HepG2 (cell line): ENCODE results near the gene PPM1F. TPM values are rescaled to one million over a fixed set of nuclear protein-coding genes. Genes with fewer than 3 reads are reported as not detected.

Experiments
- ATF4 ChIP-seq, 2 experiments: fragments of 450-650 bp in 1 of 2; sonication (generic) in 1 of 2; formaldehyde crosslinking; IDR thresholded peaks; 2 replicates each; pipeline versions ENCODE4 v1.5.0 to v1.8.0; 2020 to 2022; ENCODE audit warnings: mild to moderate bottlenecking in 1 of 2, missing genetic modification reagents in 1 of 2
- GPN1 ChIP-seq: sonication (generic); formaldehyde crosslinking; IDR thresholded peaks from 2 replicates; pipeline ENCODE4 v1.5.1; 2020; ENCODE audit warnings: missing genetic modification reagents, borderline replicate concordance
- JUNB ChIP-seq: sonication (generic); formaldehyde crosslinking; IDR thresholded peaks from 2 replicates; pipeline ENCODE4 v1.8.0; 2022; ENCODE audit warnings: missing genetic modification reagents, mild to moderate bottlenecking, borderline replicate concordance
- ZBTB10 ChIP-seq: sonication (generic); formaldehyde crosslinking; IDR thresholded peaks from 2 replicates; pipeline ENCODE4 v1.4.0; 2020; ENCODE audit warnings: missing genetic modification reagents, borderline replicate concordance
- ZNF710 ChIP-seq: sonication (generic); formaldehyde crosslinking; IDR thresholded peaks from 2 replicates; pipeline ENCODE4 v1.5.0; 2020; ENCODE audit warnings: mild to moderate bottlenecking, missing genetic modification reagents, borderline replicate concordance
- ZSCAN22 ChIP-seq: sonication (generic); formaldehyde crosslinking; IDR thresholded peaks from 2 replicates; pipeline ENCODE4 v1.4.0; 2020; ENCODE audit warnings: mild to moderate bottlenecking, missing genetic modification reagents
- polyA plus RNA-seq, 8 experiments: library from polyadenylated mRNA; depleted of rRNA in 3 of 8; stranded (reverse) in 7 of 8; unstranded in 1 of 8; fragments of >200 nt; fragmentation: Illumina TruSeq in 4 of 8; extraction: Trizol in 4 of 8; gene quantifications; 2 replicates each; pipeline versions ENCODE4 v1.2.1 to v1.2.3, GENCODE V29; 2011 to 2016; ENCODE audit warnings: low read depth in 4 of 8, missing spikeins in 1 of 8, mixed read lengths in 1 of 8; ENCODE audit not compliant: insufficient read depth in 1 of 8
- total RNA-seq, 5 experiments: library from RNA; depleted of rRNA; stranded (reverse); fragments of >200 nt; fragmentation: Illumina TruSeq; extraction: Trizol; gene quantifications; 2 replicates each; pipeline ENCODE4 v1.2.3, GENCODE V29; 2016; ENCODE audit warnings: low read depth in 1 of 5

Gene PPM1F
- total and polyA plus RNA-seq, 2 of the 13 experiments (the other 11 are each of a cell fraction or from before 2014, with no cell fraction given), result 11.0 to 19.6 TPM

- TF ChIP-seq ZBTB10 (CRISPR knock-in tag), result no peak
- TF ChIP-seq ZNF710 (CRISPR knock-in tag), result no peak
- no peak for TF ChIP-seq JUNB (CRISPR knock-in tag)
- TF ChIP-seq ZSCAN22 (CRISPR knock-in tag), result no peak
- TF ChIP-seq ATF4 (CRISPR knock-in tag; IDR thresholded peaks at IDR 0.05), result no peak
- TF ChIP-seq GPN1 (CRISPR knock-in tag), result no peak
- TF ChIP-seq, all 625 proteins: peak for 0
Observed at GRCh38 chr22:21927174-21927823, 25.3 kb downstream of the PPM1F start (continued).
